IMR-90 (cell line): ENCODE results near the gene SH2D4B. TPM values are rescaled to one million over a fixed set of nuclear protein-coding genes. Genes with fewer than 3 reads are reported as not detected.

Experiments used
- ATAC-seq: fragments of 200-7000 bp; cut with Tn5 transposase; 2 replicates; pipeline ENCODE4 v1.9.1; 2020; ENCODE audit warnings: low read depth, mild to moderate bottlenecking, moderate library complexity
- BruUV-seq: library from RNA; stranded (reverse); fragments of 400-500 nt; replicated peaks from 2 replicates; lab custom pipeline; 2021; lab: Mats Ljungman, UMichigan
- CTCF ChIA-PET: fragments of 300-600 bp; formaldehyde crosslinking; extraction: SDS; loops from one replicate; lab custom pipeline; 2021; ENCODE audit warnings: antibody characterized with exemption; lab: Yijun Ruan, JAX
- POLR2A ChIA-PET: fragments of 300-600 bp; sonication (Branson Sonifier 250); formaldehyde crosslinking; loops from one replicate; lab custom pipeline; 2022; ENCODE audit warnings: antibody characterized with exemption; ENCODE audit not compliant: unreplicated experiment; lab: Charles Lee
- DNase-seq: peaks from one replicate; pipeline ENCODE4 v3.0.0; 2013
- H2AFZ ChIP-seq: replicated peaks from 2 replicates; pipeline ENCODE3; 2013; ENCODE audit warnings: low read length, mild to moderate bottlenecking; ENCODE audit not compliant: poor library complexity
- H2AK5ac ChIP-seq: 2 replicates; pipeline ENCODE4 v1.6.1; 2013; ENCODE audit warnings: low read depth, low read length, inconsistent platforms
- H2AK9ac ChIP-seq: replicated peaks from 2 replicates; pipeline ENCODE3; 2013; ENCODE audit warnings: mild to moderate bottlenecking, low read depth, low read length, moderate library complexity; ENCODE audit not compliant: poor library complexity
- H2BK120ac ChIP-seq: 2 replicates; pipeline ENCODE4 v1.6.1; 2013; ENCODE audit warnings: low read depth, low read length, inconsistent platforms
- H2BK15ac ChIP-seq: 3 replicates; pipeline ENCODE4 v1.6.1; 2013; ENCODE audit warnings: low read depth, low read length, inconsistent platforms
- H2BK20ac ChIP-seq: 2 replicates; pipeline ENCODE4 v1.6.1; 2013; ENCODE audit warnings: low read depth, mild to moderate bottlenecking, inconsistent platforms, low read length, moderate library complexity
- H2BK5ac ChIP-seq: 2 replicates; pipeline ENCODE4 v1.6.1; 2013; ENCODE audit warnings: mild to moderate bottlenecking, low read depth, low read length, inconsistent platforms; ENCODE audit not compliant: poor library complexity, severe bottlenecking
- H3K14ac ChIP-seq: replicated peaks from 2 replicates; pipeline ENCODE4 v1.6.1; 2013; ENCODE audit warnings: low read depth, low read length, inconsistent platforms
- H3K18ac ChIP-seq: 2 replicates; pipeline ENCODE4 v1.6.1; 2013; ENCODE audit warnings: low read depth, low read length, control low read depth
- H3K23ac ChIP-seq: 2 replicates; pipeline ENCODE4 v1.6.1; 2013; ENCODE audit warnings: low read depth, low read length, inconsistent platforms
- H3K27ac ChIP-seq: 2 replicates; pipeline ENCODE4 v1.5.1; 2013; ENCODE audit warnings: mild to moderate bottlenecking, control low read depth, low read length; ENCODE audit not compliant: insufficient read depth
- H3K27me3 ChIP-seq: 2 replicates; pipeline ENCODE4 v1.6.1; 2013; ENCODE audit warnings: low read length; ENCODE audit not compliant: control insufficient read depth, insufficient read depth
- H3K36me3 ChIP-seq: 2 replicates; pipeline ENCODE4 v1.6.1; 2013; ENCODE audit warnings: low read length, mixed read lengths; ENCODE audit not compliant: control insufficient read depth, insufficient read depth
- H3K4ac ChIP-seq: 2 replicates; pipeline ENCODE4 v1.6.1; 2013; ENCODE audit warnings: low read depth, low read length, inconsistent platforms
- H3K4me1 ChIP-seq: 2 replicates; pipeline ENCODE4 v1.6.1; 2013; ENCODE audit warnings: low read length, mixed read lengths; ENCODE audit not compliant: control insufficient read depth, insufficient read depth
- H3K4me2 ChIP-seq: 2 replicates; pipeline ENCODE4 v1.6.1; 2013; ENCODE audit warnings: low read depth, mild to moderate bottlenecking, control low read depth, low read length, moderate library complexity
- H3K4me3 ChIP-seq: 2 replicates; pipeline ENCODE4 v1.5.1; 2013; ENCODE audit warnings: low read depth, mild to moderate bottlenecking, control low read depth, low read length, moderate library complexity; ENCODE audit not compliant: insufficient read depth
- H3K56ac ChIP-seq: 2 replicates; pipeline ENCODE4 v1.6.1; 2013; ENCODE audit warnings: low read length, inconsistent platforms; ENCODE audit not compliant: insufficient read depth; ENCODE audit errors: extremely low read depth
- H3K79me1 ChIP-seq, 2 experiments: 2 replicates each; pipeline ENCODE4 v1.6.1; 2013; ENCODE audit warnings: low read length in 2 of 2, inconsistent platforms in 1 of 2, low read depth in 1 of 2
- H3K9ac ChIP-seq: 2 replicates; pipeline ENCODE4 v1.6.1; 2013; ENCODE audit warnings: low read depth, low read length, control low read depth
- H3K9me1 ChIP-seq: 2 replicates; pipeline ENCODE4 v1.6.1; 2013; ENCODE audit warnings: low read length, inconsistent platforms; ENCODE audit not compliant: insufficient read depth
- H3K9me3 ChIP-seq: 2 replicates; pipeline ENCODE4 v1.6.1; 2013; ENCODE audit warnings: low read length; ENCODE audit not compliant: control insufficient read depth, insufficient read depth
- H4K20me1 ChIP-seq: 2 replicates; pipeline ENCODE4 v1.6.1; 2013; ENCODE audit warnings: low read length, inconsistent platforms; ENCODE audit not compliant: insufficient read depth
- H4K5ac ChIP-seq: 2 replicates; pipeline ENCODE4 v1.6.1; 2013; ENCODE audit warnings: mild to moderate bottlenecking, low read depth, low read length, control low read depth
- H4K8ac ChIP-seq, 2 experiments: 2 replicates each; pipeline ENCODE4 v1.6.1; 2013; ENCODE audit warnings: low read depth in 2 of 2, low read length in 2 of 2, control low read depth in 1 of 2, inconsistent platforms in 1 of 2
- H4K91ac ChIP-seq: 2 replicates; pipeline ENCODE4 v1.6.1; 2013; ENCODE audit warnings: low read depth, low read length, inconsistent platforms; ENCODE audit not compliant: insufficient read depth
- MXI1 ChIP-seq: IDR thresholded peaks from 2 replicates; pipeline ENCODE4 v1.6.1; 2012; ENCODE audit warnings: low read depth, mild to moderate bottlenecking, low read length, moderate library complexity, borderline replicate concordance
- WGBS, 2 experiments: methylation state at CpG; one replicate each; pipeline versions ENCODE4 v1.1.5 to v1.1.7; 2013; ENCODE audit warnings: missing lambda C conversion rate in 2 of 2; ENCODE audit not compliant: insufficient read length in 1 of 2; ENCODE audit errors: extremely low coverage in 2 of 2; 5-methylcytosine and 5-hydroxymethylcytosine counted together
- dilution Hi-C: fragments of 300-500 bp; cut with HindIII; formaldehyde crosslinking; loops from one replicate; pipeline ENCODE4 v1.14.3; 2018; ENCODE audit warnings: low sequenced_read_pairs; ENCODE audit not compliant: unreplicated experiment
- in situ Hi-C: fragments of 300-500 bp; cut with MboI; formaldehyde crosslinking; loops from 3 replicates; pipeline ENCODE4 v1.14.3; 2019; ENCODE audit warnings: low sequenced_read_pairs, inconsistent platforms, mixed read lengths
- intact Hi-C: fragments of 100-400 bp; cut with micrococcal nuclease; formaldehyde crosslinking; loops from 2 replicates; pipeline ENCODE4 v1.10.0; 2022
- polyA plus RNA-seq, 3 experiments: library from polyadenylated mRNA; depleted of rRNA; stranded (reverse); fragments of >200 nt; gene quantifications; 2 replicates each; pipeline ENCODE4 v1.2.3, GENCODE V29; 2012; ENCODE audit warnings: low replicate concordance in 1 of 3
- total RNA-seq: library from RNA; depleted of rRNA; stranded (reverse); fragments of >200 nt; gene quantifications from 2 replicates; pipeline ENCODE4 v1.2.3, GENCODE V29; 2012

The SH2D4B gene
- total and polyA plus RNA-seq, 2 of the 4 experiments (the other 2 are of a cell fraction): not detected

DNA sequence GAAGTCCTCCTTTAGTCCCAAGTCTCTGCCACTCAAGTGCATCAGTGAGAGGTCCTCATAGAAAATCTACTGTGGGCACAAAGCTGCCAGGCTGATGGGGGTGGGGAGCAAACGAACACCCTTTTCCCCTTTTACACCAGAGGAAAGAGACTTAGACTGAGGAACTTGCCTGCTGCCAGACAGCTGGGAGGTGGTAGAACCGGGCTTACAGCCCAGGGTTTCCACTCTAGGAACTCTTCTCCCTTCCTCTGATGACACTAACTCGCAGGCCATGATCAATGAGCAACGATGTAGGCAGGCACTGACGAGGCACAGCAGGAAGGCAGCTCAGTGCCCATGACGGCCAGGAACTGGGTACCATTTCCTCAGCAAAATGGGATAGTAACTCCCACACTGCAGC, 11.0 kb upstream of the SH2D4B start:
- Histone ChIP-seq H2BK20ac (no peak overlapping the region), H3K4me2 (no peak overlapping the region), H4K20me1 (no peaks in the 10 kb centered on the region), H2AFZ (no peak overlapping the region), H4K8ac (no peak overlapping the region), H4K91ac (no peak overlapping the region), H3K4me3 (no peak overlapping the region), H3K27ac (no peak overlapping the region), H2AK5ac (no peak overlapping the region), H3K23ac (no peak overlapping the region), H3K9ac (no peak overlapping the region), H3K36me3 (no peaks in the 10 kb centered on the region), H3K79me1 (no peaks in the 10 kb centered on the region), H3K9me1 (no peaks in the 10 kb centered on the region), H3K18ac (no peak overlapping the region), H3K27me3 (no peaks in the 10 kb centered on the region), H2BK5ac (no peak overlapping the region), H2BK120ac (no peak overlapping the region), H3K4ac (no peak overlapping the region), H3K9me3 (no peaks in the 10 kb centered on the region), H2BK15ac (no peak overlapping the region), H2AK9ac (no peak overlapping the region), H3K56ac (no peak overlapping the region), H4K5ac (no peak overlapping the region), H3K4me1 (no peaks in the 10 kb centered on the region), H3K14ac (no peak overlapping the region)
- 100% methylated on average over 1 of the region's 6 CpGs; no CpG with 5 or more reads in 1 of the 2 experiments for WGBS, 2 experiments
- POLR2A ChIA-PET: no interaction called here
- CTCF ChIA-PET: interaction anchor here (0.6 kb wide), 1 partner anchor 411 kb away, joined by 4 read pairs; no protein-coding TSS in a partner anchor
- dilution Hi-C loops: no loop called here
- DNase-seq (no peak), ATAC-seq (no peak)
- in situ Hi-C loops: no loop called here
- intact Hi-C loops: no loop called here
- no peak for TF ChIP-seq MXI1
- BruUV-seq: no TSS peak
